ENCODE measurements around the gene SCUBE1.
A peak's percentile ranks its signal among the peaks of the same experiment; 100 is the strongest.

SCUBE1 gene

GRCh38 chr22:43153899-43154298, 189.3 kb downstream of the SCUBE1 start:
- Histone ChIP-seq H3K4me1 (ENCODE audit: insufficient read depth, low read length, severe bottlenecking) (peaks cover 19% of the 10 kb centered on the region), H3K9me3 (ENCODE audit: low read length) (no peaks in the 10 kb centered on the region), H3K9me2 (ENCODE audit: low read depth, low read length) (no peaks in the 10 kb centered on the region), H3K9ac (ENCODE audit: low read length) (no peak overlapping the region), H3K27me3 (ENCODE audit: insufficient read depth, low read length) (peaks cover 19% of the 10 kb centered on the region; the same call in 1 of the 2 replicates), H4K20me1 (ENCODE audit: insufficient read depth, low read length) (no peaks in the 10 kb centered on the region), H3K4me3 (ENCODE audit: low read depth, low read length, poor library complexity, severe bottlenecking) (no peak overlapping the region), H2AFZ (ENCODE audit: low read length) (no peak overlapping the region), H3K4me2 (ENCODE audit: low read length) (no peak overlapping the region), H3K79me2 (ENCODE audit: insufficient read depth, low read length) (no peaks in the 10 kb centered on the region), H3K36me3 (ENCODE audit: insufficient read depth, low read length) (no peaks in the 10 kb centered on the region), H3K27ac (ENCODE audit: low read depth, low read length, poor library complexity, severe bottlenecking) (no peak overlapping the region), H3F3A (ENCODE audit: insufficient read depth, low read length) (no peaks in the 10 kb centered on the region)
- TF ChIP-seq CTCF (IDR thresholded peaks at IDR 0.05; ENCODE audit: low read length) (no peak), EZH2 (IDR thresholded peaks at IDR 0.05; ENCODE audit: borderline replicate concordance, low read length) (no peak)

- Histone ChIP-seq H3K4me2 (ENCODE audit: low read length) (peak overlapping the region; percentile 61; the same call in 1 of the 2 replicates), H2AFZ (ENCODE audit: low read length) (no peak overlapping the region), H3K9me3 (ENCODE audit: low read length) (no peaks in the 10 kb centered on the region), H3K9me2 (ENCODE audit: low read depth, low read length) (no peaks in the 10 kb centered on the region), H4K20me1 (ENCODE audit: insufficient read depth, low read length) (no peaks in the 10 kb centered on the region), H3K27me3 (ENCODE audit: insufficient read depth, low read length) (peaks cover 17% of the 10 kb centered on the region; the same call in 1 of the 2 replicates), H3K27ac (ENCODE audit: low read depth, low read length, poor library complexity, severe bottlenecking) (no peak overlapping the region), H3K79me2 (ENCODE audit: insufficient read depth, low read length) (no peaks in the 10 kb centered on the region), H3K4me3 (ENCODE audit: low read depth, low read length, poor library complexity, severe bottlenecking) (no peak overlapping the region), H3F3A (ENCODE audit: insufficient read depth, low read length) (no peaks in the 10 kb centered on the region), H3K4me1 (ENCODE audit: insufficient read depth, low read length, severe bottlenecking) (peaks cover 33% of the 10 kb centered on the region), H3K9ac (ENCODE audit: low read length) (no peak overlapping the region), H3K36me3 (ENCODE audit: insufficient read depth, low read length) (no peaks in the 10 kb centered on the region)
- TF ChIP-seq EZH2 (IDR thresholded peaks at IDR 0.05; ENCODE audit: borderline replicate concordance, low read length) = no peak
- no peak for TF ChIP-seq CTCF (IDR thresholded peaks at IDR 0.05; ENCODE audit: low read length)
Measured at GRCh38 chr22:43152357-43153071, 190.7 kb downstream of the SCUBE1 start.

GRCh38 chr22:43152003-43152356, 191.2 kb downstream of the SCUBE1 start:
- H3K27ac ChIP-seq (ENCODE audit: low read depth, low read length, poor library complexity, severe bottlenecking) = no peak overlapping the region

More at GRCh38 chr22:43152003-43152356, 191.2 kb downstream of the SCUBE1 start:
- H3K36me3 ChIP-seq (ENCODE audit: insufficient read depth, low read length) = no peaks in the 10 kb centered on the region
- H3K27me3 ChIP-seq (ENCODE audit: insufficient read depth, low read length) = peaks cover 17% of the 10 kb centered on the region; the same call in 1 of the 2 replicates
- H3K79me2 ChIP-seq (ENCODE audit: insufficient read depth, low read length) = no peaks in the 10 kb centered on the region
- no peak overlapping the region for H3K9ac ChIP-seq (ENCODE audit: low read length)
- no peaks in the 10 kb centered on the region for H3F3A ChIP-seq (ENCODE audit: insufficient read depth, low read length)
- H2AFZ ChIP-seq (ENCODE audit: low read length) = no peak overlapping the region
- H4K20me1 ChIP-seq (ENCODE audit: insufficient read depth, low read length) = no peaks in the 10 kb centered on the region
- peak overlapping the region; percentile 61 for H3K4me2 ChIP-seq (ENCODE audit: low read length)
- TF ChIP-seq EZH2 (IDR thresholded peaks at IDR 0.05; ENCODE audit: borderline replicate concordance, low read length) = no peak
- no peak for TF ChIP-seq CTCF (IDR thresholded peaks at IDR 0.05; ENCODE audit: low read length)
- H3K9me3 ChIP-seq (ENCODE audit: low read length) = no peaks in the 10 kb centered on the region
- no peaks in the 10 kb centered on the region for H3K9me2 ChIP-seq (ENCODE audit: low read depth, low read length)
- H3K4me3 ChIP-seq (ENCODE audit: low read depth, low read length, poor library complexity, severe bottlenecking) = peak overlapping the region; percentile 44
- H3K4me1 ChIP-seq (ENCODE audit: insufficient read depth, low read length, severe bottlenecking) = peaks cover 38% of the 10 kb centered on the region

All from OCI-LY1 (cell line).